H1 (cell line): Measurements from ENCODE around the gene ALG11. TPM values are rescaled to one million over a fixed set of nuclear protein-coding genes. Genes with fewer than 3 reads are reported as not detected.

Source experiments
- ATF3 ChIP-seq: IDR thresholded peaks from 2 replicates; pipeline ENCODE4 v1.6.1; 2011; ENCODE audit warnings: low read depth, mild to moderate bottlenecking, low read length; ENCODE audit not compliant: insufficient read depth
- BACH1 ChIP-seq: IDR thresholded peaks from 2 replicates; pipeline ENCODE4 v1.6.1; 2012; ENCODE audit warnings: low read length, improper control_type of control experiment
- CBX8 ChIP-seq: fragments of 300-800, 300-1000 bp; sonication (generic); IDR thresholded peaks from 2 replicates; pipeline ENCODE4 v1.7.1; 2016; ENCODE audit warnings: low read depth, low read length, borderline replicate concordance
- CREB1 ChIP-seq: IDR thresholded peaks from 2 replicates; pipeline ENCODE4 v1.6.1; 2012; ENCODE audit warnings: inconsistent platforms
- FOSL1 ChIP-seq: IDR thresholded peaks from 2 replicates; pipeline ENCODE4 v1.6.1; 2011; ENCODE audit warnings: mild to moderate bottlenecking, low read depth, low read length, moderate library complexity; ENCODE audit not compliant: insufficient read depth
- POU5F1 ChIP-seq: IDR thresholded peaks from 2 replicates; pipeline ENCODE4 v1.6.1; 2011; ENCODE audit warnings: low read depth, mild to moderate bottlenecking, low read length, moderate library complexity
- SAP30 ChIP-seq: fragments of 300-600 bp; sonication (generic); IDR thresholded peaks from 2 replicates; pipeline ENCODE4 v1.7.1; 2012; ENCODE audit warnings: low read length, moderate library complexity, mild to moderate bottlenecking, inconsistent platforms; ENCODE audit not compliant: insufficient read depth, insufficient replicate concordance
- SIRT6 ChIP-seq: IDR thresholded peaks from one replicate; pipeline ENCODE4 v1.7.1; 2012; ENCODE audit warnings: low read length, inconsistent platforms
- SP1 ChIP-seq: IDR thresholded peaks from 2 replicates; pipeline ENCODE4 v1.6.1; 2011; ENCODE audit warnings: low read depth, low read length
- polyA plus RNA-seq, 7 experiments: library from polyadenylated mRNA; depleted of rRNA in 3 of 7; stranded (reverse) in 5 of 7; unstranded in 2 of 7; fragments of >200 nt in 5 of 7; fragments of 200-250 nt in 2 of 7; gene quantifications; 1 replicate in 5 of 7; 2 replicates in 1 of 7; 4 replicates in 1 of 7; pipeline versions ENCODE4 v1.2.1 to v1.2.3, GENCODE V29; 2011 to 2013; ENCODE audit warnings: missing spikeins in 2 of 7, mixed read lengths in 2 of 7
- total RNA-seq: library from RNA; stranded (reverse); fragmentation: NEBNext Ultra II Directional; extraction: Animal tissue kit (Norgen Biotek cat#: 25700); gene quantifications from 2 replicates; pipeline ENCODE4 v1.2.1, GENCODE V29; 2021
- TF ChIP-seq, protein P1 (sequence below): fragments of 300-600 bp; sonication (generic); IDR thresholded peaks from 2 replicates; pipeline ENCODE4 v1.7.1; 2012; ENCODE audit warnings: low read length, moderate library complexity, mild to moderate bottlenecking, inconsistent platforms; ENCODE audit not compliant: insufficient replicate concordance

Gene ALG11
- total and polyA plus RNA-seq, 2 of the 8 experiments (the other 6 are each of a cell fraction or from before 2014, with no cell fraction given): 5.2 to 39.9 TPM

DNA sequence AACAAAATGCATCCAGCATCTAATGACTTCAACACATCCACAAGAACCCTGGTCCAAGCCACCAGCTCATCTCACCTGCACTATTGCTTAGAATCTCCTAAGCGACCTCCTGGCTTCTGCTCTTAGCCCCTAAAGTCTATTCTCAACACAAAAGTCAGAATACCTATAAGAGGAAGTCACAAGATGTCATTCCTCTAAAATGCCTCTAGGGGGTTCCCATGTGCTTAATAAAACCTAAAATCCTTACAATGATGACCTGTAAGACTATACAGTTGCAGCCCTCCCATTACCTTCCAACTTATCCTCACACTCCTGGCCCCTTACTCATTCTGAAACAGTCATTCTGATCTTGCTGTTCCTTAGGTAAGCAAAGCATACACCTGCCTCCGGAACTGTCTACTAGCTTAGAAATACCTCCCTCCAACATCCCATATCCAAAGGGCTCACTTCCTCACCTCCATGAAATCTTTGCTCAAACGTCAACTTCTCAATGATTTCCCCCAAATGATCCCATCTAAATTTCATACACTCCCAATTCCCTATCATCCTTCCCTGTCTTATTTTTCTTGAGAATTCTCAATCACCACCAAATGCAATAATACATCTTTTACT lies 11.0 kb upstream of the ALG11 start (continued):
- TF ChIP-seq, protein P1, sequence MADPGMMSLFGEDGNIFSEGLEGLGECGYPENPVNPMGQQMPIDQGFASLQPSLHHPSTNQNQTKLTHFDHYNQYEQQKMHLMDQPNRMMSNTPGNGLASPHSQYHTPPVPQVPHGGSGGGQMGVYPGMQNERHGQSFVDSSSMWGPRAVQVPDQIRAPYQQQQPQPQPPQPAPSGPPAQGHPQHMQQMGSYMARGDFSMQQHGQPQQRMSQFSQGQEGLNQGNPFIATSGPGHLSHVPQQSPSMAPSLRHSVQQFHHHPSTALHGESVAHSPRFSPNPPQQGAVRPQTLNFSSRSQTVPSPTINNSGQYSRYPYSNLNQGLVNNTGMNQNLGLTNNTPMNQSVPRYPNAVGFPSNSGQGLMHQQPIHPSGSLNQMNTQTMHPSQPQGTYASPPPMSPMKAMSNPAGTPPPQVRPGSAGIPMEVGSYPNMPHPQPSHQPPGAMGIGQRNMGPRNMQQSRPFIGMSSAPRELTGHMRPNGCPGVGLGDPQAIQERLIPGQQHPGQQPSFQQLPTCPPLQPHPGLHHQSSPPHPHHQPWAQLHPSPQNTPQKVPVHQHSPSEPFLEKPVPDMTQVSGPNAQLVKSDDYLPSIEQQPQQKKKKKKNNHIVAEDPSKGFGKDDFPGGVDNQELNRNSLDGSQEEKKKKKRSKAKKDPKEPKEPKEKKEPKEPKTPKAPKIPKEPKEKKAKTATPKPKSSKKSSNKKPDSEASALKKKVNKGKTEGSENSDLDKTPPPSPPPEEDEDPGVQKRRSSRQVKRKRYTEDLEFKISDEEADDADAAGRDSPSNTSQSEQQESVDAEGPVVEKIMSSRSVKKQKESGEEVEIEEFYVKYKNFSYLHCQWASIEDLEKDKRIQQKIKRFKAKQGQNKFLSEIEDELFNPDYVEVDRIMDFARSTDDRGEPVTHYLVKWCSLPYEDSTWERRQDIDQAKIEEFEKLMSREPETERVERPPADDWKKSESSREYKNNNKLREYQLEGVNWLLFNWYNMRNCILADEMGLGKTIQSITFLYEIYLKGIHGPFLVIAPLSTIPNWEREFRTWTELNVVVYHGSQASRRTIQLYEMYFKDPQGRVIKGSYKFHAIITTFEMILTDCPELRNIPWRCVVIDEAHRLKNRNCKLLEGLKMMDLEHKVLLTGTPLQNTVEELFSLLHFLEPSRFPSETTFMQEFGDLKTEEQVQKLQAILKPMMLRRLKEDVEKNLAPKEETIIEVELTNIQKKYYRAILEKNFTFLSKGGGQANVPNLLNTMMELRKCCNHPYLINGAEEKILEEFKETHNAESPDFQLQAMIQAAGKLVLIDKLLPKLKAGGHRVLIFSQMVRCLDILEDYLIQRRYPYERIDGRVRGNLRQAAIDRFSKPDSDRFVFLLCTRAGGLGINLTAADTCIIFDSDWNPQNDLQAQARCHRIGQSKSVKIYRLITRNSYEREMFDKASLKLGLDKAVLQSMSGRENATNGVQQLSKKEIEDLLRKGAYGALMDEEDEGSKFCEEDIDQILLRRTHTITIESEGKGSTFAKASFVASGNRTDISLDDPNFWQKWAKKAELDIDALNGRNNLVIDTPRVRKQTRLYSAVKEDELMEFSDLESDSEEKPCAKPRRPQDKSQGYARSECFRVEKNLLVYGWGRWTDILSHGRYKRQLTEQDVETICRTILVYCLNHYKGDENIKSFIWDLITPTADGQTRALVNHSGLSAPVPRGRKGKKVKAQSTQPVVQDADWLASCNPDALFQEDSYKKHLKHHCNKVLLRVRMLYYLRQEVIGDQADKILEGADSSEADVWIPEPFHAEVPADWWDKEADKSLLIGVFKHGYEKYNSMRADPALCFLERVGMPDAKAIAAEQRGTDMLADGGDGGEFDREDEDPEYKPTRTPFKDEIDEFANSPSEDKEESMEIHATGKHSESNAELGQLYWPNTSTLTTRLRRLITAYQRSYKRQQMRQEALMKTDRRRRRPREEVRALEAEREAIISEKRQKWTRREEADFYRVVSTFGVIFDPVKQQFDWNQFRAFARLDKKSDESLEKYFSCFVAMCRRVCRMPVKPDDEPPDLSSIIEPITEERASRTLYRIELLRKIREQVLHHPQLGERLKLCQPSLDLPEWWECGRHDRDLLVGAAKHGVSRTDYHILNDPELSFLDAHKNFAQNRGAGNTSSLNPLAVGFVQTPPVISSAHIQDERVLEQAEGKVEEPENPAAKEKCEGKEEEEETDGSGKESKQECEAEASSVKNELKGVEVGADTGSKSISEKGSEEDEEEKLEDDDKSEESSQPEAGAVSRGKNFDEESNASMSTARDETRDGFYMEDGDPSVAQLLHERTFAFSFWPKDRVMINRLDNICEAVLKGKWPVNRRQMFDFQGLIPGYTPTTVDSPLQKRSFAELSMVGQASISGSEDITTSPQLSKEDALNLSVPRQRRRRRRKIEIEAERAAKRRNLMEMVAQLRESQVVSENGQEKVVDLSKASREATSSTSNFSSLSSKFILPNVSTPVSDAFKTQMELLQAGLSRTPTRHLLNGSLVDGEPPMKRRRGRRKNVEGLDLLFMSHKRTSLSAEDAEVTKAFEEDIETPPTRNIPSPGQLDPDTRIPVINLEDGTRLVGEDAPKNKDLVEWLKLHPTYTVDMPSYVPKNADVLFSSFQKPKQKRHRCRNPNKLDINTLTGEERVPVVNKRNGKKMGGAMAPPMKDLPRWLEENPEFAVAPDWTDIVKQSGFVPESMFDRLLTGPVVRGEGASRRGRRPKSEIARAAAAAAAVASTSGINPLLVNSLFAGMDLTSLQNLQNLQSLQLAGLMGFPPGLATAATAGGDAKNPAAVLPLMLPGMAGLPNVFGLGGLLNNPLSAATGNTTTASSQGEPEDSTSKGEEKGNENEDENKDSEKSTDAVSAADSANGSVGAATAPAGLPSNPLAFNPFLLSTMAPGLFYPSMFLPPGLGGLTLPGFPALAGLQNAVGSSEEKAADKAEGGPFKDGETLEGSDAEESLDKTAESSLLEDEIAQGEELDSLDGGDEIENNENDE: no peak
- no peak for TF ChIP-seq CBX8
- TF ChIP-seq SP1: no peak
- TF ChIP-seq ATF3: no peak
- TF ChIP-seq BACH1: no peak
- no peak for TF ChIP-seq CREB1
- TF ChIP-seq SIRT6: no peak
- TF ChIP-seq POU5F1: no peak
- no peak for TF ChIP-seq SAP30
- TF ChIP-seq FOSL1: no peak
